HG03342 (cell line): ENCODE data around the gene MTM1.
A peak's percentile ranks its signal among the peaks of the same experiment; 100 is the strongest.

ENCODE experiments used
- ATAC-seq: cut with Tn5 transposase; IDR thresholded peaks from one replicate; pipeline ENCODE4 v1.9.1; 2021; ENCODE audit warnings: mild to moderate bottlenecking, moderate library complexity; ENCODE audit not compliant: unreplicated experiment

MTM1 gene

DNA sequence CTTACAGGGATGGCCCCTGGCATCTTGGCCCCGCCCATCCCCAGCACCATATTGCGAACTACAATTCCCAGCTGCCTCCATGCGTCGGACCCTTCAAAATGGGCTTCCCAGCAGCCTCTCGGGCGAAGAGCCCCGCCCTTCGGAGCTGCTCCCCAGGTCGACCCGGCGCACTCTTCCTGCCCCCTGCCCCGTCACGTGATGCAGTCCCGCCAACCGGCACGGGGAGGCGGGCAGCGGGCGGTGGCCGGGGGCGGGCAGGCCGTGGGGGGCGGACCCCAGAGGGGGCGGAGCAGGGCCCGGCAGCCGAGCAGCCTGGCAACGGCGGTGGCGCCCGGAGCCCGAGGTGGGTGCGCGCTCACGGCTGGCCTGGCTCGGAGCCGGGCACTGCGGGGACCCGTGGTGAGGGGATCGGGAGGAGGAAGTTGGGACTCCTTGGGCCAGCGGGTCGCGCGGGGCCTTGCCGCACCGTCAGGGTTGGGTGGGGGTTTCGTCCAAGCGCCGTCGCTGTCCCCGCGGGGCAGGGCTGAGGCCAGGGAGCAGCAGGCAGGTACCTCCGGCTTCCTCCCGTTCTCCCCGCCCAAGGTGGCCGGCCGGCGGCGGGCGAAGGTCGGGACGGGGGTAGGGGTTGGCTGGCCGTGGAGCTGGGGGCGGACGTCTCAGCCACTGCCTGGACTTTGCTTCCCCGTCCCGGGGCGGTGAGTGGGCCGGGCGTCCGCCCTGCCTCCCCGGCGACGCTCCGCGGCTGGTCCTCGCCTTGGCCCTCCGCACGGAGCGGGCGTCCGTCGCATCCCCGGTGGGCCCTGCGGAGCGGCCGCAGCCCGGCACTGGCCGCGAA, at the start of gene MTM1:
MTM1 (plus strand) TSS at position 302 of the 835 bp plus-strand sequence. CDS start 23,994 bp downstream, outside the sequence.
- ATAC-seq: peak; percentile 95

DNA sequence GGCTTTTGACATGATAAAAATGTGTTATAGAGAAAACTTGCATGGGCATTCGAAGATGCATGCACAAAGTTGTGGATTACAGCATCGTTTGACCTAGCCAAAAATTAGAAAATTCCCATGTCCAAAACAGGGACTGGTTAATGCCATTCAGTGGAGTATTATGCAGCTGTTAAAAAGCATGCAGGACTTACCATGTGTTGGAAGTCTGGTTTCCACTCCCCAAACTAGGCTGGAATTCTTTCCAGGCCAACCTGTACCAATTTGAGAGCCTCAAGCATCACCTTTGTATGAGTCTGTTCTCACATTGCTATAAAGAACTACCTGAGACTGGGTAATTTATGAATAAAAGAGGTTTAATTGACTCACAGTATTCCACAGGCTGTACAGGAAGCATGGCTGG, 45.9 kb upstream of the MTM1 start:
- ATAC-seq: no peak

GRCh38 chrX:150525061-150525919, 43.1 kb upstream of the MTM1 start:
- ATAC-seq: no peak

GRCh38 chrX:150526692-150527091, 41.7 kb upstream of the MTM1 start:
- ATAC-seq: no peak

DNA sequence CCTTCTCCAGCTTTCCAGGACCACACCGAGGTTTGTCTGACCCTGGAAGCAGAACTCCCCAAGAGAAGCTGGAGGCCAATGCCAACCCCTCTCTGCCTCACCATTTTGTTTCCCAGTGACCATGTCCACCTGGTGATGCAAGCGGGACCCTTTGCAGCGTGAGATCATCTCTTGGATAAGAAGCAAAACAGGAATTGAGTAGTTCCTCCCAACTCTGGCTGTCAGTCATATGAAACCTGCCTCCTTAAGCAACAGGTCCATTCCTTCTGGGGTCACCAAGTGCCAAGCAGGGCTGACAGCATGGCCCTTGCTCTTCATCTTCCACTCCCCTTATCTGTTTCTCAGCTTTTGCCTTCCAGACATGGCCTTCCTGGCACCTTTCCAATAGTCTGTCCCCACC, 41.3 kb upstream of the MTM1 start:
- ATAC-seq: no peak

- ATAC-seq: no peak
Measured at GRCh38 chrX:150529587-150529986, 38.8 kb upstream of the MTM1 start.

GRCh38 chrX:150530821-150531220, 37.6 kb upstream of the MTM1 start:
- ATAC-seq: no peak

DNA sequence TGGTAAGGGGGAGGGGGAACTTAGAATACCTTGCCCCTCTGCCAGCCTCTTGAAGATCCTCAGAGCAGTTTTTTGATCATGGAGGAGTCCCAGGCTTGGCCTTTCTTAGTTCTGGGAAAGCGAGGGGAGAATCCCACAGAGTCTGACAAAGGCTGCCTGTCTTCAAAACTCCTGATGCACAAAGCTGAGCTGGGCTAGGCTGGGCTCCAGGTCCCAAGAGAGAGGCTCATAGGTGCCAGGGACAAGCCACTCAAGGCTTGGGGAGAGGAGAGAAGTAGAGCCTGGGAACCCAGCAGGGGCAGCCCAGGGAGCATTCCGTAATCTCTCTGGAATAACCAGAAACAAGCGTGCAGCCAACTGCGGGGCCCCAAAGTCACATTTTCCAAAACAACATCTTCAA, 37.0 kb upstream of the MTM1 start:
- no peak for ATAC-seq

- no peak for ATAC-seq
Measured at GRCh38 chrX:150533863-150534262, 34.6 kb upstream of the MTM1 start.

- ATAC-seq: no peak
Measured at GRCh38 chrX:150536455-150537116, 31.8 kb upstream of the MTM1 start.

DNA sequence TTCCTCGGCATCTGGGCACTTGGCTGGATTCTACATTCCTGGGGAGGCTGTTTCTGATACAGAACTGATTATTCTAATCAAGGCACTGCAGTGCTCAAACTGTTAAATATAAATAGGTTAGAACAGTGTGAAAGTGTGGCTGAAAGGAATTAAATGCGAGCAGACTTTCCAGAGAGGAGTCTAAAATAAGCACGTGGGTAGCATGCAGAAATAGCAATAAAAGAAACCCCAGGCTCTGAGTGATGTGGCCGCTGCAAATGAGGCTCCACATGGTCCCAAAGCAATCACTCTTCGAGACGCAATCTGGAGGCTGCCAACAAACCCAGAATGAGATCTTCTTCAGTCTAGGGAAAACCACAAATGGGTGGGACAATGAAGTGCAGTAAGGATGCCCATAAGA, 30.6 kb upstream of the MTM1 start:
- no peak for ATAC-seq

DNA sequence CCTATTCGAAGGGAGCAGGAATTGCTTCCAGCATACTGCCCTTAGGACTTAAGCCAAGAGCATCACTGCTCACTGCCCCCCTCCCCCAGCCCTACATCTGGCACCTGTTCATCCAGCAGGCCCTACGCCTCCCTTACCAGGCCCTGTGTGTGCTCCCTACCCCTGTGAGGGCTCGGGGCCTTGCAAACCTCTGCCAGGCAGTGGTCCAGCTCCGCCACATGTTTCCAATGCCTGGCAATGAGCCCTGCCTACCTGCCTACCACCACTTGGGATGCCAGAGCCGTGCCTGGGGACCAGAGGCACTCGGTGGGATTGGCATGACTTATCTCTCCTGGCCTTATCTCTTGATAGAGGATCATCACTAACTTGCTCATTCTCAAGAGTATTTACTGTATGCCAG, 27.5 kb upstream of the MTM1 start:
- no peak for ATAC-seq

- ATAC-seq: peak; percentile 30
Measured at GRCh38 chrX:150542846-150543229, 25.6 kb upstream of the MTM1 start.

DNA sequence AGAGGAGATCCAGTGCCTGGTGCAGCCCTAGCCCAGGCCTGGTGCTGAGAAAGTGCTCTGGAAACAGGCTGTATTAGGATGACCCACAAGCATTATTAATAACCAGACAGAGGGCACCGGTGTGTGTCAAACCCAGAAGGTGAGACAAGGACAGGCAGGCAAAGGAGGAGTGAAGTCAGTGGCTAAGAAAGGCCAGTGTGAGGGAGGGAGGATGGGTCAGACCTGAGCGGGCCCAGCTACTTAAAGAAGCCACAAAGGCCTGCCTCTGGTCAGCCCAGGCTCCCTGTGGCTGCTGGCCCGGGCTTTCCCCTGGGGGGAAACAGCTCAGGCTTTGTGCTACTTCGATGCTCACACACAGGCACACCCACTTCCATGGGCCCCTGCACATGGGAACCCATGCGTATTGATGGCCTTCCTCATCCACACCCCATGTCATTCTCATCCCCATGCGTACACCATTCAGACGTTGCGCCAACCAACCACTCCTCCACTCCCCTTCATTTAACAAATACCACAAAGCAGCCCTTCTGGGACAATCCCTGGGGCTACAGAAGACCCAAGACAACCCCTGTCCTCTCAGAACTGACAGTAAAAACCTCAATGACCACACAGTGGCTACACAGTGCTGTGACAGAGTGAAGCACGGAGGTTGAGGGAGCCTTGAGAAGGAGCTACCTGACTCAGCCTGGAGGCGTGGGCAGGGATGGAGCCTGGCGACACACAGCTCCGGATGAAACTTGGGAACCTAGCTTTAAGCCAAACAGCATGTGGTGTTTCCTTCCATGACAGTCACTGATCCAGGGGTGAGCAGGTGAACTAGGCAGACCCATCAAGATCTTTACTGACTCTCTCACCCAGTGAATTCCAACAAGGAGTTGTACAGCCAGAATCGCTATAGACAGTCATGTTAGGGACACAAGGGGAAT, 24.9 kb upstream of the MTM1 start:
- ATAC-seq: peak; percentile 59

- no peak for ATAC-seq
Measured at GRCh38 chrX:150544222-150544787, 24.1 kb upstream of the MTM1 start.

DNA sequence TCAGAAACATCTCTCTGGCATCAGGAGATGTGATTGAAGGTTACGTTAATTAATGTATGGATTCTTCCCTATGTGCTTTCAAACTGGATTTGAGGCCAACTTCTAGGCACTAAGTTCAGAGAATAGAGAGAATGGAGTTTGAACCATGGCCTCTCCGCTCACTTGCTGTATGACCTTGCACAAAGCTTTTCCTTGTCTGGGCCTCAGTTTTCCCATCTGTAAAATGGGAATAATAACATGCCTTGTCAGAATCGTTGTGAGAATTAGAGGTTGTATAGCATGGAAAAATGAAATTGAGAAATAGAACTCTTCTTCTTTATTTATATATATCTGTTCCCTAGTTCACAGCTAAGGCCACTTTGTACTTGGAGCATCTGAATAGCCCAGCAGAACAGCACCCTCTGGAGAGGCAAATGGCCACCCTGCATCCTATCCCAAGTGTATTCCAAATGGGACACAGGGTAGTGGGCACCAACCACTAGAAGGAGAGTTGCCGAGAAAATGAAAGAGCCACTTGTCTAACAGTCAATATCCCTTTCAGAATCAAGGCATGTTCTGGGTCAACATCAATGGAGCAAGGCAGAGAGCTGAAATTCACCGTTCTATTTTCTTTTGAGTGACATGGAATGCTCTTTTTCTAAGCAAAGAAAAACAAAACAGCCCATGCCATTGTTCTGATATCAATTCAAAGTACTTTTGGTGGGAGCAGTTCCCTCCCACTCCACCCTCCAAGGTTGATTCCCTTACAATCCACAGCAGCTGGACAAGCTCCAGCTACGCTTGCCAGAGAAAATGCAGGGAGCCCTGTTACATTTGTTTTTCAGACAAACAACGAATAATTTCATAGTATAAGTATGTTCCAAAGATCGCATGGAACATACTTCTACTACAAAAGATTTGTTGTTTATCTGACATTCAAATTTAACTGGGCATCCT, 23.3 kb upstream of the MTM1 start:
- no peak for ATAC-seq

GRCh38 chrX:150546711-150547153, 21.7 kb upstream of the MTM1 start:
- no peak for ATAC-seq

DNA sequence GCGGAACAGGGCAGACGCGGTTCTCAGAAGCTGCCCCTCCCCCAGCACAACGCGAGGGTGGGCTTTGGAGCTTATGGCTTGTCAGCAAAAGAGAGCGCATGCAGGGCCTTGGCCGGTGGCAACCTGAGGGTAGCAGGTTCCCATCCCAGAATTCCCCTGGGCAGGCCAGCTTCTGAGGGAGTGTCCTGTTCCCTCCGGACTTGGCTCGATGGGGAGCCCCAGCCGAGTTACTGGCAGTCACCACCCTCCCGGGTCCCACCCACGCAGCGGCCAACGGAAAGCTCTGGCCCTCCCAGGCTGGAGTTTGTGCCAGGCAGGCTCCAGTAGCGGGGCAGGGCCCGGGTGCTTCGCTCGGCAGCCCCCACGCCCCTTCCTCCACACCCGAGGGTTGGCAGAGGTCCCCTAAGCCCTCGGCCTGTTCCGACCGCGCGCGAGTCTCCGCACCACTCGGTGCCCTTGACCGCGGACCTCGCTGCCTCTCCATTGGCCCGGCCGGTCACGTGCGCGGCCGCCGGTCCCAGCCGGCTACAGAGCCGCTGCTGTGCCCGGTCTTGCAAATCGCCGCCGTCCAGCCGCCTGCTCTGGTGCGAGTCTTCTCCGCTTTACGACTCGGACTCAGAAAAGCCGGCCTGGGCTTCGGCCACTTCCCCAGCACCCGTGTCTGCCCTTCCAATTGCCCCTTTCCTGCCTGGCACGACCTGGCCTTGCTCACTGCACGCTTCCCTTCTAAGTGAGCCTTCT, 20.9 kb upstream of the MTM1 start:
- ATAC-seq: peak; percentile 46
